Central memory CD4-positive, alpha-beta T cell (primary cell): Measurements from ENCODE around the gene PIGA.
"Not testable (repeated sequence)": the region's sequence is repeated elsewhere in the genome, so short reads cannot be mapped to it uniquely, and the experiment has no call there.

Source experiments
- DNase-seq: peaks from one replicate; pipeline ENCODE4 v3.0.0; 2022

The PIGA gene

GRCh38 chrX:15319075-15319474 is 16.2 kb downstream of the PIGA start:
- DNase-seq = no peak

- DNase-seq = no peak
Measured at GRCh38 chrX:15315509-15315908, 19.8 kb downstream of the PIGA start, which contains the start of gene ASB11. TSS of gene ASB11 (minus strand) at chrX:15315640. CDS start at chrX:15315605, 35 bp downstream.

- DNase-seq = no peak
Measured at GRCh38 chrX:15314472-15314871, 20.9 kb downstream of the PIGA start.

GRCh38 chrX:15311119-15311518 is 24.2 kb downstream of the PIGA start:
- no peak for DNase-seq

- no peak for DNase-seq
Measured at GRCh38 chrX:15310117-15310516, 25.2 kb downstream of the PIGA start.

GRCh38 chrX:15305899-15306298 is 29.4 kb downstream of the PIGA start:
- not testable (repeated sequence) for DNase-seq

GRCh38 chrX:15301924-15302323 is 33.4 kb downstream of the PIGA start:
- DNase-seq = no peak

GRCh38 chrX:15299941-15300851 is 35.1 kb downstream of the PIGA start:
- DNase-seq = no peak

- DNase-seq = no peak
Measured at GRCh38 chrX:15298780-15299179, 36.5 kb downstream of the PIGA start.

GRCh38 chrX:15298201-15298600 is 37.1 kb downstream of the PIGA start:
- no peak for DNase-seq

GRCh38 chrX:15293451-15293850 is 41.9 kb downstream of the PIGA start:
- no peak for DNase-seq

- DNase-seq = no peak
Measured at GRCh38 chrX:15292861-15293260, 42.5 kb downstream of the PIGA start.

- DNase-seq = no peak
Measured at GRCh38 chrX:15277604-15278003, 57.7 kb downstream of the PIGA start.

GRCh38 chrX:15274946-15275345 is 60.4 kb downstream of the PIGA start:
- no peak for DNase-seq

GRCh38 chrX:15273275-15273674 is 62.0 kb downstream of the PIGA start:
- not testable (repeated sequence) for DNase-seq

GRCh38 chrX:15271757-15272156 is 63.6 kb downstream of the PIGA start:
- DNase-seq = no peak

- peak; percentile 20 for DNase-seq
Measured at GRCh38 chrX:15269618-15270521, 65.5 kb downstream of the PIGA start, which contains the start of gene ASB9. TSS of gene ASB9 (minus strand) at chrX:15270083. CDS start at chrX:15269874, 209 bp downstream.
